ENCODE measurements around the gene IGIP. TPM values are rescaled to one million over a fixed set of nuclear protein-coding genes. Genes with fewer than 3 reads are reported as not detected.

The IGIP gene
- total and polyA plus RNA-seq, 9 donors, result 2.9 to 5.7 (median 4.0) TPM

DNA sequence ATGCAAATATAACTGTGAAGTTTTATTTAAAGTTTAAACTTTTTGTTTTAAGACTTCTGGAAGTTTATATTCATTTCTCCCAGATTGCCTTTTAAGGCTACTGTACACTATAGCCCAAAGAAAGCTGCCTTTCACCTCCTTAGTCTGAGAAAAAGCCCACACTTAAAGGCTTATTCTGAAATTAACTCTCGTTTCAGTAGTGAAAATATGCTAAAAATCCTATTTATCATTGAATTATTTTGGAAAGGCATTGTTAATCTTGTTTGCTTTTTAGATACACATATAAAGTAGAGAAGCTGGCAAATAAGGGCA is 15.1 kb upstream of the IGIP start:
- WGBS (ENCODE audit: insufficient coverage), result no CpG with 5 or more reads among the region's 1 CpG
- Histone ChIP-seq H3K4me1 (ENCODE audit: control insufficient read depth, insufficient read depth, low read length) (peaks cover 30% of the 10 kb centered on the region), H3K27ac (ENCODE audit: low read length) (no peak overlapping the region), H3K9me3 (replicated peaks; ENCODE audit: control insufficient read depth, low read depth, low read length) (no peaks in the 10 kb centered on the region), H3K4me3 (ENCODE audit: low read length) (no peak overlapping the region), H3K36me3 (ENCODE audit: control insufficient read depth, insufficient read depth, low read length) (no peaks in the 10 kb centered on the region), H3K27me3 (ENCODE audit: control insufficient read depth, insufficient read depth, low read length) (peaks cover 43% of the 10 kb centered on the region)
- no peak for DNase-seq

DNA sequence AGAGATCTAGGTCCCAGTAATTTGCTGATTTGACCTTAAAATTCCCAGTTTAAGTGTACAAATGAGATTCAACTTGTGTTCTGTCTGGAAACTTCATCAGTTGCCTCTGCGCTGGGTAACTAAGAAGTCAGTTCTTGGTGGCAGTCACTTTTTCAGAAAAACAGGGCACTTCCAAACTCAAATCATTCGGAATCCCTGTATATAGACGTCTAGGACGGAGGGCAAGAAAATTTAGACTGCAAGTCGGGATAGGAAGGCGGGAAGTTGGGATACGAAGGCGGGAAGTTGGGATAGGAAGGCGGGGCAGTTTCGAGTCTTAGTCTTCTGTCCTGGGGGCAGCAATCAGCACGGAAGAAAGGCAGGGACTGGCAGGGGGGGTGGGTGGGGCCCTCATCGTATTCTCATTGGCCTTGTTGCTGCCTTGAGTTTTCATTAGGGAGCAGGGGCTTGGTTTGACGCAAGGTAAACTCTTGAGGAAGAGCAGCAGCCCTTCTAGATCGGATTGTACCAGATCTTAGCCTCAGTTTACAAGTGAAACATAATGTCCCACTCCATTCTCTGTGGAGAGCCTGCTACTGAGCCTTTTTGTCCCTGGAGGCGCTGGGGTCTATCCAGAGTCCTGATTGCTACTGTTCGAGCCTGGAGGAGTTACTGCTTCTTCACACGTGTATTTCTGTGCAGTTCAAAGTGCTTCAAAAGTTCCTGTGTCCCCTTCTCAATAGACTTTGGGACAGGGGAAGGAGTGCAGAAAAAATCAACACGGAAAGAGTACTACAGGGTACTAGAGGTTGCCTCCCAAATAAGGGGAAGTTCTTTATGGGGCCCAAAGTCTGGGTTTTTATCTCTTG is 14.5 kb upstream of the IGIP start:
- WGBS (ENCODE audit: insufficient coverage), result 37% methylated on average over 11 of the region's 18 CpGs
- no peak for DNase-seq
- H3K9me3 ChIP-seq (replicated peaks; ENCODE audit: control insufficient read depth, low read depth, low read length), result no peaks in the 10 kb centered on the region
- no peak overlapping the region for H3K4me3 ChIP-seq (ENCODE audit: low read length)
- H3K27ac ChIP-seq (ENCODE audit: low read length), result no peak overlapping the region
- peaks cover 43% of the 10 kb centered on the region for H3K27me3 ChIP-seq (ENCODE audit: control insufficient read depth, insufficient read depth, low read length)
- no peaks in the 10 kb centered on the region for H3K36me3 ChIP-seq (ENCODE audit: control insufficient read depth, insufficient read depth, low read length)
- peaks cover 30% of the 10 kb centered on the region for H3K4me1 ChIP-seq (ENCODE audit: control insufficient read depth, insufficient read depth, low read length)

DNA sequence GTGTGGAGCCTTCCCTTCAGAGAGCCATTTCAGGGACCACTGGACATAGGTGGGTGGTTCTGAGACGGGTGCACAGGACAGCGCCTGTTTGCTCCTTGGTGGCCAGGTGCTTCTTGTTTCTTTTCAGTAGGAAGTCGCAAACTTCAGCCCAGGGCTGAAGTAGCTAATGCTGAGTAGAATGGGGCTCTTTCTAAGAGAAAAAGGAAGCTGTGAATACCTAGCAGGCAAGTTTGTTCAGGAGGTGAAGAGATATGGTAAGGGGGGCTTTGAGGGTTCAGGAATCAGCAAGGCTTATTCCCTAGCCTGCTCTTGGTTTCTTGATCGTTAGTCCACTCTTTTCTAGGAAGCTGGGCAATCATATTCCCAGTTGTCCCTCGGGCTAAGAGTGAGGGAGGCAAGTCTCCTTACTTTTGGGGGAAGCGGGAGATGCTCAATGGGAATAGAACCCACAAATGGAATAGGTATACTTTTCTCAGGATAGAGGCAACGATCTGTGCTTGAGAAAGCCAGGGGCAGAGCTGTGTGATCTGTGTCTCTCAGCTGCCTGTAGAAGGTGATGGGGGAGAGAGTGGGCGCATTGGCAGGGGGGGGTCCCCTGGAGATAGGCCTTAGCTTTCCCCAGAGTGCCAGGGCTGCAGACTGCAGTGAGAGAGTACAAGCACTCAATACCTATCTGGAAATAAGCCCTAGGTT is 13.7 kb upstream of the IGIP start:
- no peaks in the 10 kb centered on the region for H3K9me3 ChIP-seq (replicated peaks; ENCODE audit: control insufficient read depth, low read depth, low read length)
- H3K4me3 ChIP-seq (ENCODE audit: low read length), result no peak overlapping the region
- H3K27me3 ChIP-seq (ENCODE audit: control insufficient read depth, insufficient read depth, low read length), result peaks cover 42% of the 10 kb centered on the region
- no peaks in the 10 kb centered on the region for H3K36me3 ChIP-seq (ENCODE audit: control insufficient read depth, insufficient read depth, low read length)
- no peak for DNase-seq
- peaks cover 29% of the 10 kb centered on the region for H3K4me1 ChIP-seq (ENCODE audit: control insufficient read depth, insufficient read depth, low read length)
- H3K27ac ChIP-seq (ENCODE audit: low read length), result no peak overlapping the region
- WGBS (ENCODE audit: insufficient coverage), result 40% methylated on average over 7 of the region's 8 CpGs

GRCh38 chr5:140112685-140113179 is 13.0 kb upstream of the IGIP start:
- H3K9me3 ChIP-seq (replicated peaks; ENCODE audit: control insufficient read depth, low read depth, low read length), result no peaks in the 10 kb centered on the region
- no peak overlapping the region for H3K4me3 ChIP-seq (ENCODE audit: low read length)
- H3K4me1 ChIP-seq (ENCODE audit: control insufficient read depth, insufficient read depth, low read length), result peaks cover 25% of the 10 kb centered on the region
- H3K36me3 ChIP-seq (ENCODE audit: control insufficient read depth, insufficient read depth, low read length), result no peaks in the 10 kb centered on the region
- no peak overlapping the region for H3K27ac ChIP-seq (ENCODE audit: low read length)
- H3K27me3 ChIP-seq (ENCODE audit: control insufficient read depth, insufficient read depth, low read length), result peaks cover 40% of the 10 kb centered on the region
- WGBS (ENCODE audit: insufficient coverage), result 19% methylated on average over 8 of the region's 13 CpGs
- peak; percentile 4 for DNase-seq

- Histone ChIP-seq H3K27me3 (ENCODE audit: control insufficient read depth, insufficient read depth, low read length) (peaks cover 36% of the 10 kb centered on the region), H3K36me3 (ENCODE audit: control insufficient read depth, insufficient read depth, low read length) (no peaks in the 10 kb centered on the region), H3K9me3 (replicated peaks; ENCODE audit: control insufficient read depth, low read depth, low read length) (no peaks in the 10 kb centered on the region), H3K4me3 (ENCODE audit: low read length) (peak overlapping the region; percentile 81), H3K27ac (ENCODE audit: low read length) (peak overlapping the region; percentile 78), H3K4me1 (ENCODE audit: control insufficient read depth, insufficient read depth, low read length) (peaks cover 23% of the 10 kb centered on the region)
- peak; percentile 14 for DNase-seq
- 0% methylated on average over 9 of the region's 28 CpGs for WGBS (ENCODE audit: insufficient coverage)
These were observed 12.5 kb upstream of the IGIP start for GRCh38 chr5:140113180-140113698.

DNA sequence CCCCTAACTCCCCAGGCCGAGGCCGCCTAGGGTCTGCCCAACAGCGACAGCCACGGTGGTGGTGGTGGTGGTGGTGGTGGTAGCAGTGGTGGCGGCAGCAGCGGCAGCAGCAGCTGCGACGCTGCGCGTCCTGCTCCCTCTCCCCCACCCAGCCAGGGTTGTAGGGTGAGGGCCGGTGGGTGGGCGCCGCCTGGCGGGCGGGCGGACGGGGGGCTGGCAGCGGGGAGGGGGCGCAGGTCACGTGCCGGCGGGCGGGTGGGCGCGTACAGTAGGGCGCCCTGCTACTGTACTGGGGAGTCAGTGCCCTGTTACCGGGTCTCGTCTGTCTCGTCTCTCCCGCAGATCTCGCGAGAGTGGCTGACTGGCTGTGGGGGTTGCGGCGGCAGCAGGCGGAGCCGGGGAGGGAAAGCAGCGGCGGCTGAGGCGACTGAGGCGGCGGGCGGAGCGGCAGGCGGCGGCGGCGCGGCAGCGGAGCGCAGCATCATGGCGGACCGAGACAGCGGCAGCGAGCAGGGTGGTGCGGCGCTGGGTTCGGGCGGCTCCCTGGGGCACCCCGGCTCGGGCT is 12.0 kb upstream of the IGIP start, which contains the start of gene PURA:
Gene PURA (plus strand): TSS at position 411 of the 565 bp plus-strand sequence. CDS start 73 bp downstream, at position 484.
- H3K36me3 ChIP-seq (ENCODE audit: control insufficient read depth, insufficient read depth, low read length), result no peaks in the 10 kb centered on the region
- H3K27me3 ChIP-seq (ENCODE audit: control insufficient read depth, insufficient read depth, low read length), result peaks cover 30% of the 10 kb centered on the region
- no peaks in the 10 kb centered on the region for H3K9me3 ChIP-seq (replicated peaks; ENCODE audit: control insufficient read depth, low read depth, low read length)
- peak within 1 kb of the TSS; percentile 81 for H3K4me3 ChIP-seq (ENCODE audit: low read length)
- peak; percentile 97 for DNase-seq
- WGBS (ENCODE audit: insufficient coverage), result under 1% methylated on average over 42 of the region's 60 CpGs
- H3K27ac ChIP-seq (ENCODE audit: low read length), result peak within 1 kb of the TSS; percentile 78
- H3K4me1 ChIP-seq (ENCODE audit: control insufficient read depth, insufficient read depth, low read length), result peaks cover 18% of the 10 kb centered on the region

- peak; percentile 56 for DNase-seq
- Histone ChIP-seq H3K36me3 (ENCODE audit: control insufficient read depth, insufficient read depth, low read length) (no peaks in the 10 kb centered on the region), H3K9me3 (replicated peaks; ENCODE audit: control insufficient read depth, low read depth, low read length) (no peaks in the 10 kb centered on the region), H3K4me1 (ENCODE audit: control insufficient read depth, insufficient read depth, low read length) (peaks cover 13% of the 10 kb centered on the region), H3K4me3 (ENCODE audit: low read length) (peak overlapping the region; percentile 81), H3K27ac (ENCODE audit: low read length) (peak overlapping the region; percentile 77), H3K27me3 (ENCODE audit: control insufficient read depth, insufficient read depth, low read length) (peaks cover 25% of the 10 kb centered on the region)
- WGBS (ENCODE audit: insufficient coverage), result under 1% methylated on average over 54 of the region's 65 CpGs
These were observed 11.2 kb upstream of the IGIP start for GRCh38 chr5:140114341-140115185.

- H3K4me1 ChIP-seq (ENCODE audit: control insufficient read depth, insufficient read depth, low read length), result peaks cover 13% of the 10 kb centered on the region
- no peaks in the 10 kb centered on the region for H3K36me3 ChIP-seq (ENCODE audit: control insufficient read depth, insufficient read depth, low read length)
- DNase-seq, result no peak
- peaks cover 25% of the 10 kb centered on the region for H3K27me3 ChIP-seq (ENCODE audit: control insufficient read depth, insufficient read depth, low read length)
- H3K4me3 ChIP-seq (ENCODE audit: low read length), result peak overlapping the region; percentile 81
- WGBS (ENCODE audit: insufficient coverage), result no CpG with 5 or more reads among the region's 1 CpG
- no peak overlapping the region for H3K27ac ChIP-seq (ENCODE audit: low read length)
- H3K9me3 ChIP-seq (replicated peaks; ENCODE audit: control insufficient read depth, low read depth, low read length), result no peaks in the 10 kb centered on the region
These were observed 10.6 kb upstream of the IGIP start for GRCh38 chr5:140115186-140115500.

DNA sequence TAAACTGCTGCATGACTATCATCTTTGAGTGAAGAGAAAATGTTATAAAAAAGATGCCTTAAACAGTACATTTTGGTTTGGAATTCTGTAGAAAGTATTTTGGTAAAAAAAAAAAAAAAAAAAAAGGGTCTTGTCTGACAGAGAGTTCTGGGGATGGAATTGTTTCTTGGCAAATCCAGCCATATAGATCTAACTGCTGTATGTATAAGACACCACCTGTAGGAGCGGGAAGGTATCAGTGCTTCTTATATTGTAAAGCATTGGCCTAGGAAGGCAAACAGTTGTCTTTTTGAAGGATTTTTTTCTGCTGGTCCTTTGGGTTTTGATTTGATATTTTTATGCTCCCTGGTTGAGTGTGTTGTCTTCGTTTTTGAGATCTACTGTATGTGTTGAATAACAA is 9.0 kb upstream of the IGIP start:
- Histone ChIP-seq H3K4me1 (ENCODE audit: control insufficient read depth, insufficient read depth, low read length) (peaks cover 13% of the 10 kb centered on the region), H3K9me3 (replicated peaks; ENCODE audit: control insufficient read depth, low read depth, low read length) (no peaks in the 10 kb centered on the region), H3K36me3 (ENCODE audit: control insufficient read depth, insufficient read depth, low read length) (no peaks in the 10 kb centered on the region), H3K4me3 (ENCODE audit: low read length) (no peak overlapping the region), H3K27ac (ENCODE audit: low read length) (no peak overlapping the region), H3K27me3 (ENCODE audit: control insufficient read depth, insufficient read depth, low read length) (peaks cover 16% of the 10 kb centered on the region)
- WGBS (ENCODE audit: insufficient coverage), result no CpG with 5 or more reads among the region's 2 CpGs
- no peak for DNase-seq
